ENCODE data around the gene TSEN34.

GRCh38 chr19:54178581-54179261, 12.4 kb upstream of the TSEN34 start:
- TF ChIP-seq, protein P1, sequence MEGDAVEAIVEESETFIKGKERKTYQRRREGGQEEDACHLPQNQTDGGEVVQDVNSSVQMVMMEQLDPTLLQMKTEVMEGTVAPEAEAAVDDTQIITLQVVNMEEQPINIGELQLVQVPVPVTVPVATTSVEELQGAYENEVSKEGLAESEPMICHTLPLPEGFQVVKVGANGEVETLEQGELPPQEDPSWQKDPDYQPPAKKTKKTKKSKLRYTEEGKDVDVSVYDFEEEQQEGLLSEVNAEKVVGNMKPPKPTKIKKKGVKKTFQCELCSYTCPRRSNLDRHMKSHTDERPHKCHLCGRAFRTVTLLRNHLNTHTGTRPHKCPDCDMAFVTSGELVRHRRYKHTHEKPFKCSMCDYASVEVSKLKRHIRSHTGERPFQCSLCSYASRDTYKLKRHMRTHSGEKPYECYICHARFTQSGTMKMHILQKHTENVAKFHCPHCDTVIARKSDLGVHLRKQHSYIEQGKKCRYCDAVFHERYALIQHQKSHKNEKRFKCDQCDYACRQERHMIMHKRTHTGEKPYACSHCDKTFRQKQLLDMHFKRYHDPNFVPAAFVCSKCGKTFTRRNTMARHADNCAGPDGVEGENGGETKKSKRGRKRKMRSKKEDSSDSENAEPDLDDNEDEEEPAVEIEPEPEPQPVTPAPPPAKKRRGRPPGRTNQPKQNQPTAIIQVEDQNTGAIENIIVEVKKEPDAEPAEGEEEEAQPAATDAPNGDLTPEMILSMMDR (IDR thresholded peaks at IDR 0.05; ENCODE audit: low read depth, low read length, poor library complexity, severe bottlenecking), result no peak
- no peak for TF ChIP-seq EZH2phosphoT487 (IDR thresholded peaks at IDR 0.05; ENCODE audit: borderline replicate concordance, low read length)
